Neural cell (in vitro differentiated cells): ENCODE results near the gene NADK.

Experiments used
- EP300 ChIP-seq: fragments of 450-650 bp; conservative IDR thresholded peaks from 2 replicates; pipeline ENCODE4 v1.6.1; 2014; ENCODE audit warnings: antibody characterized with exemption, mild to moderate bottlenecking, moderate library complexity; ENCODE audit not compliant: poor library complexity, severe bottlenecking
- POLR2AphosphoS5 ChIP-seq: IDR thresholded peaks from 2 replicates; pipeline ENCODE4 v1.6.1; 2012
- RAD21 ChIP-seq: fragments of 450-650 bp; conservative IDR thresholded peaks from 2 replicates; pipeline ENCODE4 v1.6.1; 2014; ENCODE audit warnings: antibody characterized with exemption, mild to moderate bottlenecking, moderate library complexity
- TF ChIP-seq, protein P1 (sequence below): fragments of 450-650 bp; IDR thresholded peaks from 2 replicates; pipeline ENCODE4 v1.5.1; 2014; ENCODE audit warnings: antibody characterized with exemption, mild to moderate bottlenecking, moderate library complexity; ENCODE audit not compliant: poor library complexity, severe bottlenecking

DNA sequence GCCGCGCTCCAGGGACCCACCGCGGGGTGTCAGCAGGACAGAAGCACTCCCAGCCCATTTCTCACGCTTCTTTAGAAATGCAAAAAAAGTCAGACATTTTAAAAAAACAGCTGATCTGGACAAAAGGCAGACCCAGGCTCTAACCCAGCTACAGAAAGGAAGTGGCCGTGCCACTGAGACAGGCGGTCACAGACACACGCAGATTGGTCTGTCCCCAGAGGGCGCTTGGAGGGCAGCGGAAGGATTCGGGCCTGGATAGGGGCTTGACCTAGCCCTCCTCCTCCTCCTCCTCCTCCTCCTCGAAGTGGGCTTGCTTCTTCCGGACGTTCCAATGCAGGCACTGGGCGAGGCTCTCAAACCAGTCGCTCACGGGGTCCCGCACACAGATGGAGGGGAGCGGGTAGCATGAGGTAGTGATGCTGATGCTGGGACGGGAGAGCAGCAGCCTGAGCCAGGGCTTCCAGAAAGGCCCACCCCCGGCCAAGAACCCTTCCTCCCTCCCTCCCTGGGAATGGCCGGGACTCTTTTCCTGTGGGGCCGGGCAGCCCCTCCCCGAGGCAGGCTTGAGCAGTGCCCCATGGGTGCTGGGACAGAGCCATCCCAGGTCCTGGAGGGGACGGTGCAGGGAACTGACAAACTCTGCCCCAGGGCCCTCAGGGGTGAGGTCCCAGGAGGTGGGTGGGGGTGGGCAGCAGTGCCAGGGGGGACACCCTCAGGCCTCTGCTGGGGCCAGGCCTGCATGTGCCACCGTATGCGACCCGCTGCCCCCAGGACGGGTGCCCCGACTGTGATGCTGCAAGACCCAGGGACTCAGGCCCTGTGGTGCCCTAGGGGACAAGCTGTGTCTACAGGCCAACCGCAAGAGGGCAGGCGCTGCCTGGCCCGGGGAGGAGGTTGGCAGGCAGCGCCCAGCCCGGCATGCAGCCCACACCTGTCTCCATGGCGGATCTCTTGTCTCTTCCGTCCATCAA is 25.3 kb downstream of the NADK start:
- TF ChIP-seq, protein P1, sequence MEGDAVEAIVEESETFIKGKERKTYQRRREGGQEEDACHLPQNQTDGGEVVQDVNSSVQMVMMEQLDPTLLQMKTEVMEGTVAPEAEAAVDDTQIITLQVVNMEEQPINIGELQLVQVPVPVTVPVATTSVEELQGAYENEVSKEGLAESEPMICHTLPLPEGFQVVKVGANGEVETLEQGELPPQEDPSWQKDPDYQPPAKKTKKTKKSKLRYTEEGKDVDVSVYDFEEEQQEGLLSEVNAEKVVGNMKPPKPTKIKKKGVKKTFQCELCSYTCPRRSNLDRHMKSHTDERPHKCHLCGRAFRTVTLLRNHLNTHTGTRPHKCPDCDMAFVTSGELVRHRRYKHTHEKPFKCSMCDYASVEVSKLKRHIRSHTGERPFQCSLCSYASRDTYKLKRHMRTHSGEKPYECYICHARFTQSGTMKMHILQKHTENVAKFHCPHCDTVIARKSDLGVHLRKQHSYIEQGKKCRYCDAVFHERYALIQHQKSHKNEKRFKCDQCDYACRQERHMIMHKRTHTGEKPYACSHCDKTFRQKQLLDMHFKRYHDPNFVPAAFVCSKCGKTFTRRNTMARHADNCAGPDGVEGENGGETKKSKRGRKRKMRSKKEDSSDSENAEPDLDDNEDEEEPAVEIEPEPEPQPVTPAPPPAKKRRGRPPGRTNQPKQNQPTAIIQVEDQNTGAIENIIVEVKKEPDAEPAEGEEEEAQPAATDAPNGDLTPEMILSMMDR, result no peak
- TF ChIP-seq RAD21 (no peak), EP300 (no peak), POLR2AphosphoS5 (no peak)
